ENCODE data around the gene GJA1.
"Not testable (repeated sequence)": the region's sequence is repeated elsewhere in the genome, so short reads cannot be mapped to it uniquely, and the experiment has no call there.

The GJA1 gene

GRCh38 chr6:121435444-121436069 lies at the start of gene GJA1:
Gene GJA1 (plus strand): TSS chr6:121435646. CDS start chr6:121446848, 11,202 bp downstream.
- DNase-seq (ENCODE audit: low spot score) = no peak
- no peak for TF ChIP-seq CTCF (IDR thresholded peaks at IDR 0.05; ENCODE audit: extremely low read depth, missing control alignments)

GRCh38 chr6:121386551-121386950 lies 48.9 kb upstream of the GJA1 start:
- not testable (repeated sequence) for DNase-seq (ENCODE audit: low spot score)

- no peak for DNase-seq (ENCODE audit: low spot score)
- TF ChIP-seq CTCF (IDR thresholded peaks at IDR 0.05; ENCODE audit: extremely low read depth, missing control alignments) = no peak
These were observed 46.0 kb upstream of the GJA1 start for GRCh38 chr6:121389419-121389818.

- no peak for TF ChIP-seq CTCF (IDR thresholded peaks at IDR 0.05; ENCODE audit: extremely low read depth, missing control alignments)
- no peak for DNase-seq (ENCODE audit: low spot score)
These were observed 41.5 kb upstream of the GJA1 start for GRCh38 chr6:121393731-121394505.

- DNase-seq (ENCODE audit: low spot score) = no peak
- no peak for TF ChIP-seq CTCF (IDR thresholded peaks at IDR 0.05; ENCODE audit: extremely low read depth, missing control alignments)
These were observed 39.7 kb upstream of the GJA1 start for GRCh38 chr6:121395736-121396135.

GRCh38 chr6:121397188-121397587 lies 38.3 kb upstream of the GJA1 start:
- not testable (repeated sequence) for DNase-seq (ENCODE audit: low spot score)

GRCh38 chr6:121398127-121398526 lies 37.3 kb upstream of the GJA1 start:
- DNase-seq (ENCODE audit: low spot score) = no peak

GRCh38 chr6:121399966-121400365 lies 35.5 kb upstream of the GJA1 start:
- no peak for DNase-seq (ENCODE audit: low spot score)
- no peak for TF ChIP-seq CTCF (IDR thresholded peaks at IDR 0.05; ENCODE audit: extremely low read depth, missing control alignments)

More at GRCh38 chr6:121398127-121398526, 37.3 kb upstream of the GJA1 start:
- TF ChIP-seq CTCF (IDR thresholded peaks at IDR 0.05; ENCODE audit: extremely low read depth, missing control alignments) = no peak

Measured in GM20000 (cell line).